ENCODE measurements around the gene C9orf78.

Gene C9orf78

DNA sequence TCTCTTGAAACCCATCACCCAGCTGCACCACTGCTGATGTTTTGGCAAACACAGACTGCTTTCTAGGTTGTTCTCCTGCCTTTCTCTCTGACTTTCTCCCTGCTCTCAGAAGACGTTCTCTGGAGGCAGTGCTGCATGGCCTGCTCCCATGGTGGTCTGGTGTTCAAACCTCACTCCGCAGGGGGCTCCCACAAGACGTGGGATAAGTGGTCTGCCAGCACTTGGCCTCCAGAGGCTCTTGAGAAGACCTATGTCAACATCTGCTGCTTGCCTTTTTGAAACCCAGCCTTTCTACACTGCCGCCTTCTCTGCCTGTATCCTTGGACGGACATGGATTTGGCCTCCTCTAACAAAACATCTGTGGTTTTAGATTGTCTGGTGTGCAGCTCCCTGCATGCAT lies 16.7 kb upstream of the C9orf78 start:
- peaks cover 24% of the 10 kb centered on the region for H3K36me3 ChIP-seq (ENCODE audit: insufficient read depth, low read length)
- no peaks in the 10 kb centered on the region for H3K27me3 ChIP-seq (ENCODE audit: control insufficient read depth, insufficient read depth, low read length)
- no peaks in the 10 kb centered on the region for H3K4me1 ChIP-seq (ENCODE audit: control insufficient read depth, insufficient read depth, low read length)
- H3K4me2 ChIP-seq (ENCODE audit: low read length): no peak overlapping the region
- no peak overlapping the region for H3K4me3 ChIP-seq (ENCODE audit: low read length)
- H3K9ac ChIP-seq (ENCODE audit: low read depth, low read length): no peak overlapping the region
- no peaks in the 10 kb centered on the region for H3K9me3 ChIP-seq (replicated peaks; ENCODE audit: low read length)

DNA sequence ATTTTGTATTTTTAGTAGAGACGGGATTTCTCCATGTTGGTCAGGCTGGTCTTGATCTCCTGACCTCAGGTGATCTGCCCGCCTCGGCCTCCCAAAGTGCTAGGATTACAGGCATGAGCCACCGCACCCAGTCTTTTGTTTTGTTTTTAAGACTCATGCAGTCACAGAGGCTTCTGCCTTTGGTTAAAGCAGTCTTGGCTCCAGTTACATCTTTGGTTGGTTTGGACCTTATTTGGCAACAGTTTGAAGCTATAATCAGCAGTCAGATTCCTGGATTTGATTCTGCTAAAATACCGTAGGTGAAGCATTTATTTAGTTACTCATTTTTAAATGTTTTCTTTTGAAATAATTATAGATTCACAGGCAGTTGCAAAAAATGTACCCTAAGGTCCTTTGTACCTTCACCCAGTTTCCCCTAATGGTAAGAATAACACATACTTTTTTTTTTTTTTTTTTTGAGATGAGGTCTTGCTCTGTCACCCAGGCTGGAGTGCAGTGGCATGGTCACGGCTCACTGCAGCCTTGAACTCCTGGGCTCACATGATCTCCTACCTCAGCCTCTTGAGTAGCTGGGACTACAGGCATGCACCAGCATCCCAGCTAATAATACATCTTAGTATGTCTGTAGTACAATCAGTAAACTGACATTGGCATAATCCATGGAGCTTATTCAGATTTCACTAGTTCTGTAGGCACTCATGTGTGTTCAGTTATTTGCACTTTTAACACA lies 15.9 kb upstream of the C9orf78 start:
- Histone ChIP-seq H3K4me1 (ENCODE audit: control insufficient read depth, insufficient read depth, low read length) (no peaks in the 10 kb centered on the region), H3K36me3 (ENCODE audit: insufficient read depth, low read length) (peaks cover 24% of the 10 kb centered on the region), H3K4me3 (ENCODE audit: low read length) (no peak overlapping the region), H3K27me3 (ENCODE audit: control insufficient read depth, insufficient read depth, low read length) (no peaks in the 10 kb centered on the region), H3K9me3 (replicated peaks; ENCODE audit: low read length) (no peaks in the 10 kb centered on the region), H3K9ac (ENCODE audit: low read depth, low read length) (no peak overlapping the region), H3K4me2 (ENCODE audit: low read length) (no peak overlapping the region)

DNA sequence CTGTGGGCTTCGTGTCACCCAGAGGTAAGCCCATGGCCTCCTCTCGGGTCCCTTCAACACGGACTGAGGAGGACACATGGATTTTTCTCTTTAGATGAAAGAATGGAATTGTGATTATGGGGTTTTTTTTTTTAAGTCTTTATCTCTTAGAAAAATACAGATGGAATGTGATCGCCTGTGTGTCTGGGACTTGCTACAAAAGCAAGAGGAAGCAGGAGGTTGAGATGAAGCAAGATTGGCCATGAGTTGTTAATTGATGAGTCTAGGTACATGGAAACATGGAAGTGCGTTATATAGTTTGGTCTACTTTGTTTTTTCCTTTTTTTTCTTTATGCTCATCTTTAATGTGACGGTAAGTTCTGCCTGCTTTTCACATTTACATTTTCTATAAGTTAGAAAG lies 14.8 kb upstream of the C9orf78 start:
- H3K4me2 ChIP-seq (ENCODE audit: low read length): no peak overlapping the region
- peaks cover 20% of the 10 kb centered on the region for H3K36me3 ChIP-seq (ENCODE audit: insufficient read depth, low read length)
- no peak overlapping the region for H3K4me3 ChIP-seq (ENCODE audit: low read length)
- H3K9me3 ChIP-seq (replicated peaks; ENCODE audit: low read length): no peaks in the 10 kb centered on the region
- H3K9ac ChIP-seq (ENCODE audit: low read depth, low read length): no peak overlapping the region
- H3K27me3 ChIP-seq (ENCODE audit: control insufficient read depth, insufficient read depth, low read length): no peaks in the 10 kb centered on the region
- no peaks in the 10 kb centered on the region for H3K4me1 ChIP-seq (ENCODE audit: control insufficient read depth, insufficient read depth, low read length)

DNA sequence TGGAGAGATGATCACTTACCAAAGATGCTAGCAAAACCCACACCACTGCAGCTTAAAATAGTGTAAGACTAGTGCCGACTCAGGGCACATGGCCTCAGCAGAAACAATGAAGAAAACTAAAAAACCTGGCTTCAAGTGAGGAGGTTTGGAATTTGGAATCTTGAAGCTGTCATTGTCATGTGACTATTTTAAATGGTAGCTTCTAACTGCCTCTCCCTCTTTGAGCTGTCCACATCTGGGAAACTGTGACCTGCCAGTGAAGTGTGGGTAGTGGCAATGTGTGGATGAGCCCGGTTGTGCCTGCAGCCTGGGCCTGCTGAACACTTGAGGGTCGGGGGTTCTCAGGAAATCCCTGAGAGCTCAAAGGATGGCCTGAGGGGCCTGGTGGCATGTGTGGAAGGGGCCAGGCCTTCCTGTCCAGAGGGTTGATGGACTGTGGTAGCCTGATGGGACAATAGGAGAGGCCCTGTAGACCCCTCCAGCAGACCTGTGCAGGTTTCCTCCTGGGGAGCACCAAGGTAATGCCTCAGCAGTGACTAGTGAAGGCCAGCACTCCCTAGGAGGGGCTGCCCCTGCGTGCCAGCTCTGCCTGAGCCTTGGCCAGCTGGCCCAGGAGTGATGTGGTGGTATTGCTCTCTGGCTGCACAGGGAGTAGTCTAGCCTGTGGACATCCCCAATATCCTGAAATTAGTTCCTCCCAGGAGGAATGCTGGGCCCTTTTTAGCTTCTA lies 13.8 kb upstream of the C9orf78 start:
- H3K4me3 ChIP-seq (ENCODE audit: low read length): no peak overlapping the region
- H3K4me2 ChIP-seq (ENCODE audit: low read length): no peak overlapping the region
- peaks cover 15% of the 10 kb centered on the region for H3K36me3 ChIP-seq (ENCODE audit: insufficient read depth, low read length)
- H3K4me1 ChIP-seq (ENCODE audit: control insufficient read depth, insufficient read depth, low read length): no peaks in the 10 kb centered on the region
- no peaks in the 10 kb centered on the region for H3K9me3 ChIP-seq (replicated peaks; ENCODE audit: low read length)
- H3K9ac ChIP-seq (ENCODE audit: low read depth, low read length): no peak overlapping the region
- no peaks in the 10 kb centered on the region for H3K27me3 ChIP-seq (ENCODE audit: control insufficient read depth, insufficient read depth, low read length)

DNA sequence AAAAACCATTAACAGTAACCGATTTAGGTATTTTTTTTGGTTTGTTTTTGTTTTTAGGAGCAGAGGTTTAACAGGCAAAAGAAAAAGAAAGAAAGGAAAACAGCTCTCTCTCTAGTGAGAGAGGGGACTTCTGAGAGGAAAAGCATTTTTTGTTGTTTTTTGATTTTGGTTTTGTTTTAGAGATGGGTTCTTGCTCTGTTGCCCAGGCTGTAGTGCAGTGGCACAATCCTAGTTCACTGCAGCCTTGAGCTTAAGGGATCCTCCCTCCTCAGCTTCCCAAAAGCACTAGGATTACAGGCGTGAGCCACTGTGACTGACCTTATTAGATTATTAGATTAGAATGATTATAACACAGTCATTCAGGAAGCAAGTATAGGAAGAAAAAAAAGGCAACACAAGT lies 10.3 kb upstream of the C9orf78 start:
- H3K4me1 ChIP-seq (ENCODE audit: control insufficient read depth, insufficient read depth, low read length): no peaks in the 10 kb centered on the region
- no peaks in the 10 kb centered on the region for H3K27me3 ChIP-seq (ENCODE audit: control insufficient read depth, insufficient read depth, low read length)
- H3K9me3 ChIP-seq (replicated peaks; ENCODE audit: low read length): no peaks in the 10 kb centered on the region
- H3K4me2 ChIP-seq (ENCODE audit: low read length): no peak overlapping the region
- no peaks in the 10 kb centered on the region for H3K36me3 ChIP-seq (ENCODE audit: insufficient read depth, low read length)
- H3K9ac ChIP-seq (ENCODE audit: low read depth, low read length): no peak overlapping the region
- H3K4me3 ChIP-seq (ENCODE audit: low read length): no peak overlapping the region

DNA sequence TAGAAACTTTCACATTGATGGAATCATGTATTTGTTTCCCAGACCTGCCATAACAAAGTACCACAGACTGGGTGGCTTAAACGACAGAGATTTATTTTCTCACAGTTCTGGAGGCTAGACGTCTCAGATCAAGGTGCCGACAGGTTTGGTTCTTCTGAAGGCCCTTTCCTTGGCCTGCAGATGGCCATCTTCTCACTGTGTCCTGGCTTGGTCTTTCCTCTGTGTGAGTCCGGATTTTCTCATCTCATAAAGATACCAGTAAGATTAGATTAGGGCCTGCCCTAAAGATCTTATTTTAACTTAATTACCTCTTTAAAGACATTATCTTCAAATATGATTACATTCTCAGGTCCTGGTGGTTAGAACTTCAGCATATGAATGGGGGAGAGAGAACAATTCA lies 6.0 kb upstream of the C9orf78 start:
- H3K9me3 ChIP-seq (replicated peaks; ENCODE audit: low read length): no peaks in the 10 kb centered on the region
- no peaks in the 10 kb centered on the region for H3K27me3 ChIP-seq (ENCODE audit: control insufficient read depth, insufficient read depth, low read length)
- H3K36me3 ChIP-seq (ENCODE audit: insufficient read depth, low read length): no peaks in the 10 kb centered on the region
- H3K4me2 ChIP-seq (ENCODE audit: low read length): no peak overlapping the region
- no peak overlapping the region for H3K4me3 ChIP-seq (ENCODE audit: low read length)
- H3K4me1 ChIP-seq (ENCODE audit: control insufficient read depth, insufficient read depth, low read length): peaks cover 21% of the 10 kb centered on the region
- H3K9ac ChIP-seq (ENCODE audit: low read depth, low read length): no peak overlapping the region

DNA sequence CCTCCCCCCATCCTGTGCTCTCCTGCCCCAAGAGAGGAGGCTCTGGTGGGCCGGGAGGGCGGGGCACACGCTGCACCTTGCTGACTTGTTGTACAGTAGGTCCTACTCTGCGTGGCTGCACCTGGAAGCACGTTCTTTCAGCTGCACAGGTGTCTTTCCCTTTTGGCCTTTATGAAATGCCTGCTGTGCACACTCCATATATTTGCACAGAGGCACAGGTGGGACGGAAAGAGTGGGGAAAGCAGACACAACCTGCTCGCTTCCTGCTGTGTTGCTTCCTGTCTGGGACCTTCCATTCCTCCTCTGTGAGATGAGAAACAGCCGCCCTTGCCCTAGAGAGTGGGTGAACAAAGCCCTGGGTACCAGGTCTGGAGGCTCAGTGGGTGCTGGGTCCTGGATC lies 5.0 kb upstream of the C9orf78 start:
- no peak overlapping the region for H3K9ac ChIP-seq (ENCODE audit: low read depth, low read length)
- no peaks in the 10 kb centered on the region for H3K27me3 ChIP-seq (ENCODE audit: control insufficient read depth, insufficient read depth, low read length)
- peaks cover 23% of the 10 kb centered on the region for H3K4me1 ChIP-seq (ENCODE audit: control insufficient read depth, insufficient read depth, low read length)
- no peaks in the 10 kb centered on the region for H3K36me3 ChIP-seq (ENCODE audit: insufficient read depth, low read length)
- H3K9me3 ChIP-seq (replicated peaks; ENCODE audit: low read length): no peaks in the 10 kb centered on the region
- H3K4me3 ChIP-seq (ENCODE audit: low read length): no peak overlapping the region
- H3K4me2 ChIP-seq (ENCODE audit: low read length): no peak overlapping the region

DNA sequence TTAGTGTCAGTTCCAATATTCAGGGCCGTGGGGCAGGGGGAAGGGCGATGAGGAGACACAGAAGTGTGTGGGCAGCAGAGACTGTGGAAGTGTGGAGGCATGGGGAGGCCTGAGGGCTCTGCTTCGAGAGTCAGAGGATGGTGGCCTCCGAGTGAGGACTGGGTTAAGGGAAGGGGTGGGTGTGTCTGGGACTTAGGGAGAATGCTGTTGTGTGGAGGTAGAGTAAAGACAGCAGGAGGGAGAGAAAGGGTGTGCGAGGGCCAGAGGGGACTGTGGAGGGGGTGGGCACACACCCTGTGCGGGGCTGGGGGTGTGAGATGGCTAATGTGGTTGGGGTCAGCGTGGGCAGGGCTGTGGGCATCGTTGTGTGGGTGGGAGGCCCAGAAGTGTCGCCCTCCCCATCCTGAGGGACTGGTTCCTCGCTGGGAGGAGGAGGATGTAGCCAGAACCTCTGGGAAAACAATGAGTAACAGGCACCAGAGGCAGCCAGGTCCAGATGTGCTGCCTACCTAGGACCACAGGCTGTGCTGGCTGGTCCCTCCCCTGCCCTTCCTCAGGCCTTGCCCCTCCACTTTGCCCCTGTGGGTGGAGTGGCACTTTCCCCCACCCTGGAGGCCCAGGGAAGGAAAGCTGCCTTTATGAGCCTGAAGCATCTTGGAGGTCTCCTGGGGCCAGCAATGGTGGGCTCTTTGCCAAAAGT lies 4.4 kb upstream of the C9orf78 start:
- no peaks in the 10 kb centered on the region for H3K9me3 ChIP-seq (replicated peaks; ENCODE audit: low read length)
- peak overlapping the region; percentile 42 for H3K4me3 ChIP-seq (ENCODE audit: low read length)
- H3K36me3 ChIP-seq (ENCODE audit: insufficient read depth, low read length): no peaks in the 10 kb centered on the region
- no peaks in the 10 kb centered on the region for H3K27me3 ChIP-seq (ENCODE audit: control insufficient read depth, insufficient read depth, low read length)
- peaks cover 23% of the 10 kb centered on the region for H3K4me1 ChIP-seq (ENCODE audit: control insufficient read depth, insufficient read depth, low read length)
- peak overlapping the region; percentile 72 for H3K4me2 ChIP-seq (ENCODE audit: low read length)
- no peak overlapping the region for H3K9ac ChIP-seq (ENCODE audit: low read depth, low read length)

DNA sequence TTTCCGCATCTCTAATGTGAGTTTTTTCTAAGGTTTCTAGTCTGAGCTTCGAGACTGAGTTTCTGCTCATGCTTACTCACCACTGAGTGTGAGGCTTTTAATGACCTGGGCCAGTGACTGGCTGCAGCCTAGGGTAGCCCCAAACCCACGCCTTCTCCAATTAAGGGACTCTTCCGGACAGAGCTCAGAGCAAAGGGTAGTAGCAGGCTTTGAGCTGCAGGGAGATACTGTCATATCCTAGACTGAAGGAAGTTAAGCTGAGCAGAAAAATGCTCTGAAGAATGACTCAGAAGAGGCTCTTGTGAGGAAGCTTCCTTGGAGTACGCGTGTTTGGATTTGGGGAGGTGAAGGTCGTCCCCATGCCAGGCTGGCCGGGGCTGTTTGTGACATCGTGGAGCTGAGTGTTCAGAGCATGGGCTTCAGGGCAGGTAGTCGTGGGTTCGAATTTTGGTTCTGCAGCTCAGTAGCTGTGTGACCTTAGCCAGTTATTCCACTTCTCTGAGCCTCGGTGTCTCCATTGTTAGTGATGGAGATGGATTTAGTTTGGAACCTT lies 3.7 kb upstream of the C9orf78 start:
- Histone ChIP-seq H3K9ac (ENCODE audit: low read depth, low read length) (no peak overlapping the region), H3K27me3 (ENCODE audit: control insufficient read depth, insufficient read depth, low read length) (no peaks in the 10 kb centered on the region), H3K4me3 (ENCODE audit: low read length) (peak overlapping the region; percentile 42), H3K4me1 (ENCODE audit: control insufficient read depth, insufficient read depth, low read length) (peaks cover 23% of the 10 kb centered on the region), H3K9me3 (replicated peaks; ENCODE audit: low read length) (no peaks in the 10 kb centered on the region), H3K4me2 (ENCODE audit: low read length) (peak overlapping the region; percentile 72), H3K36me3 (ENCODE audit: insufficient read depth, low read length) (no peaks in the 10 kb centered on the region)

DNA sequence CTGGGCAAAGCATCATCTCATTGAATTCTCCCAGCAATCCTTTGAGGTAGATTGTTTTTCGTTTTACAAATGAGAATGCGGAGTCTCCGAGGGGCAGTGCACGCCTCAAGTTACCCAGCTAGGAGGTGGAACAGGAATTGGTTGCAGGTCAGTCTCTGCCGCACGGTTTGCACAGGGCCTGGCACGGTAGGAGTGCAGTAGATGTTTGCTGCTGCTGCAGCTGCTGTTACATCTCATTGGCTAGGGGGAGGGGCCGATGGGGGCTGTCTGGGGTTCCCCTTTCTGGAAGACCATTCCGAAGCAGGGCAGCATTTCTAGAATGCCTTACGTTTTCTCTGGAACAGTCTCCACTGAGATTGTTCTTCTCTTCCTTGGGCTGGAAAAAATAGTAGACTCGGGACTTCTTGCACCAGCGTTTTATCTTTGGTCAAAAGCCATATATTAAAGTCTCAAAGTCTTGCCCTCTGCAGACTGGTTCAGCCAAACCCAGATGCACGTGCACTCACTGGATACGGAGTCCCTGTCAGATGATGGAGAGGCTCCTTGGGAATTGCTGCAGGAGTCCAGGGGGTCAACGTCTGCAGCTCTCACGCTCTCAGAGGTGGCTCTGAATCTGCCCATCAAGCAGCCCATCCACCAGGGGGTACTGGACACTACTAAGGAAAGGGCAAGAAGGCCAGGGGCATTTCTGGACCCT lies 1.4 kb upstream of the C9orf78 start:
- no peaks in the 10 kb centered on the region for H3K27me3 ChIP-seq (ENCODE audit: control insufficient read depth, insufficient read depth, low read length)
- peaks cover 23% of the 10 kb centered on the region for H3K4me1 ChIP-seq (ENCODE audit: control insufficient read depth, insufficient read depth, low read length)
- H3K9ac ChIP-seq (ENCODE audit: low read depth, low read length): peak overlapping the region; percentile 89
- peak overlapping the region; percentile 86 for H3K4me3 ChIP-seq (ENCODE audit: low read length)
- H3K4me2 ChIP-seq (ENCODE audit: low read length): peak overlapping the region; percentile 88
- H3K9me3 ChIP-seq (replicated peaks; ENCODE audit: low read length): no peaks in the 10 kb centered on the region
- peaks cover 15% of the 10 kb centered on the region for H3K36me3 ChIP-seq (ENCODE audit: insufficient read depth, low read length)

DNA sequence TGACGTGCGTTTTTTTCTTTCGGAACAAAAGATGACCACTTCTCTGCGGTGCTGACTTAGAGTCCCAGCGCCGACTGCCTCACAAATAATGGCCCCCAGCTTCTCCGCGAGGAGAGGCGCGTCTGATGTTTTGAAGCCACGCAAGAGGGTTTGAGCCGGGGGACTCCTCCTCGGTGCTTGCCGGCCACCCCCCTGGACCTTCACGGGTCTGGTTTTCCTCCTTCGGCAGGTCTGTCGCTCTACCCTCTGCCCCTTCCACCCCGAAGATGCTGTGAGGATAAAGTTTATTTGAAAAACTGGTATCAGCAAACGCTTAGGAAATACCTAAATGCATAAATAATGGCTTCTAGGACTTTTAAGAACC lies 767 bp upstream of the C9orf78 start:
- H3K36me3 ChIP-seq (ENCODE audit: insufficient read depth, low read length): peaks cover 18% of the 10 kb centered on the region
- peaks cover 23% of the 10 kb centered on the region for H3K4me1 ChIP-seq (ENCODE audit: control insufficient read depth, insufficient read depth, low read length)
- no peaks in the 10 kb centered on the region for H3K9me3 ChIP-seq (replicated peaks; ENCODE audit: low read length)
- H3K4me3 ChIP-seq (ENCODE audit: low read length): peak overlapping the region; percentile 86
- no peaks in the 10 kb centered on the region for H3K27me3 ChIP-seq (ENCODE audit: control insufficient read depth, insufficient read depth, low read length)
- H3K9ac ChIP-seq (ENCODE audit: low read depth, low read length): peak overlapping the region; percentile 89
- H3K4me2 ChIP-seq (ENCODE audit: low read length): peak overlapping the region; percentile 88
